ENCODE measurements around the gene NFIA. TPM values are rescaled to one million over a fixed set of nuclear protein-coding genes. Genes with fewer than 3 reads are reported as not detected.

Gene NFIA
- total RNA-seq, 1 experiment from 2014 or later: 12.7 TPM

- no peak for TF ChIP-seq CTCF (conservative IDR thresholded peaks at IDR 0.05; ENCODE audit: low read depth, low read length)
- no peak for TF ChIP-seq EZH2phosphoT487 (IDR thresholded peaks at IDR 0.05; ENCODE audit: borderline replicate concordance, low read length)
- TF ChIP-seq EZH2 (IDR thresholded peaks at IDR 0.05; ENCODE audit: low read length, unreplicated experiment): no peak
- Histone ChIP-seq H3K4me1 (ENCODE audit: insufficient read depth, low read length) (no peaks in the 10 kb centered on the region), H3K27me3 (ENCODE audit: low read length) (no peaks in the 10 kb centered on the region), H4K20me1 (ENCODE audit: low read length) (no peaks in the 10 kb centered on the region), H2AFZ (ENCODE audit: low read length) (no peak overlapping the region), H3K4me3 (ENCODE audit: low read length) (no peak overlapping the region), H3K36me3 (ENCODE audit: low read depth, low read length) (no peaks in the 10 kb centered on the region), H3K27ac (ENCODE audit: low read length) (no peak overlapping the region), H3K9me2 (replicated peaks; ENCODE audit: low read length) (no peaks in the 10 kb centered on the region), H3K4me2 (ENCODE audit: low read length) (no peak overlapping the region), H3K9me3 (ENCODE audit: low read length) (no peaks in the 10 kb centered on the region), H3F3A (ENCODE audit: low read length, unreplicated experiment) (no peaks in the 10 kb centered on the region), H3K79me2 (ENCODE audit: low read length) (no peaks in the 10 kb centered on the region), H3K9ac (ENCODE audit: low read length) (no peak overlapping the region)
- DNase-seq: no peak
- CTCF ChIA-PET: no interaction called here
- ATAC-seq: no peak
- no TSS peak for BruUV-seq (replicated peaks)
- POLR2A ChIA-PET (ENCODE audit: unreplicated experiment): no interaction called here
- intact Hi-C loops (cut with micrococcal nuclease): no loop called here
Measured at GRCh38 chr1:61441723-61442262, 359.4 kb downstream of the NFIA start.

GRCh38 chr1:61442544-61442943, 360.2 kb downstream of the NFIA start:
- ChIA-PET CTCF (no interaction called here), POLR2A (ENCODE audit: unreplicated experiment) (no interaction called here)
- no peak for DNase-seq
- H3K4me2 ChIP-seq (ENCODE audit: low read length): no peak overlapping the region
- H4K20me1 ChIP-seq (ENCODE audit: low read length): no peaks in the 10 kb centered on the region
- no peaks in the 10 kb centered on the region for H3K9me2 ChIP-seq (replicated peaks; ENCODE audit: low read length)
- no peak overlapping the region for H3K4me3 ChIP-seq (ENCODE audit: low read length)
- TF ChIP-seq EZH2 (IDR thresholded peaks at IDR 0.05; ENCODE audit: low read length, unreplicated experiment) (no peak), EZH2phosphoT487 (IDR thresholded peaks at IDR 0.05; ENCODE audit: borderline replicate concordance, low read length) (no peak), CTCF (conservative IDR thresholded peaks at IDR 0.05; ENCODE audit: low read depth, low read length) (no peak)
- H3K36me3 ChIP-seq (ENCODE audit: low read depth, low read length): no peaks in the 10 kb centered on the region
- no peak overlapping the region for H3K27ac ChIP-seq (ENCODE audit: low read length)
- intact Hi-C loops (cut with micrococcal nuclease): no loop called here
- BruUV-seq (replicated peaks): no TSS peak
- no peak overlapping the region for H3K9ac ChIP-seq (ENCODE audit: low read length)
- H3K27me3 ChIP-seq (ENCODE audit: low read length): no peaks in the 10 kb centered on the region
- ATAC-seq: no peak
- no peak overlapping the region for H2AFZ ChIP-seq (ENCODE audit: low read length)
- H3F3A ChIP-seq (ENCODE audit: low read length, unreplicated experiment): no peaks in the 10 kb centered on the region
- no peaks in the 10 kb centered on the region for H3K9me3 ChIP-seq (ENCODE audit: low read length)
- no peaks in the 10 kb centered on the region for H3K4me1 ChIP-seq (ENCODE audit: insufficient read depth, low read length)
- H3K79me2 ChIP-seq (ENCODE audit: low read length): no peaks in the 10 kb centered on the region

GRCh38 chr1:61444288-61444687, 361.9 kb downstream of the NFIA start:
- no peaks in the 10 kb centered on the region for H3F3A ChIP-seq (ENCODE audit: low read length, unreplicated experiment)
- no peak for ATAC-seq
- no peak overlapping the region for H2AFZ ChIP-seq (ENCODE audit: low read length)
- H3K4me3 ChIP-seq (ENCODE audit: low read length): no peak overlapping the region
- H3K27ac ChIP-seq (ENCODE audit: low read length): no peak overlapping the region
- ChIA-PET POLR2A (ENCODE audit: unreplicated experiment) (no interaction called here), CTCF (no interaction called here)
- no peak for TF ChIP-seq CTCF (conservative IDR thresholded peaks at IDR 0.05; ENCODE audit: low read depth, low read length)
- no peak for TF ChIP-seq EZH2 (IDR thresholded peaks at IDR 0.05; ENCODE audit: low read length, unreplicated experiment)
- no peak for TF ChIP-seq EZH2phosphoT487 (IDR thresholded peaks at IDR 0.05; ENCODE audit: borderline replicate concordance, low read length)
- H3K79me2 ChIP-seq (ENCODE audit: low read length): no peaks in the 10 kb centered on the region
- H3K4me1 ChIP-seq (ENCODE audit: insufficient read depth, low read length): no peaks in the 10 kb centered on the region
- no peaks in the 10 kb centered on the region for H4K20me1 ChIP-seq (ENCODE audit: low read length)
- intact Hi-C loops (cut with micrococcal nuclease): no loop called here
- H3K4me2 ChIP-seq (ENCODE audit: low read length): no peak overlapping the region
- no peaks in the 10 kb centered on the region for H3K9me2 ChIP-seq (replicated peaks; ENCODE audit: low read length)
- H3K9me3 ChIP-seq (ENCODE audit: low read length): no peaks in the 10 kb centered on the region
- no peaks in the 10 kb centered on the region for H3K27me3 ChIP-seq (ENCODE audit: low read length)
- BruUV-seq (replicated peaks): no TSS peak
- H3K9ac ChIP-seq (ENCODE audit: low read length): no peak overlapping the region
- no peaks in the 10 kb centered on the region for H3K36me3 ChIP-seq (ENCODE audit: low read depth, low read length)
- no peak for DNase-seq

All from PC-3 (cell line).